HG02623 (cell line): ENCODE data around the gene MAS1.

Experiments used
- ATAC-seq: cut with Tn5 transposase; IDR thresholded peaks from one replicate; pipeline ENCODE4 v1.9.1; 2021; ENCODE audit warnings: moderate library complexity; ENCODE audit not compliant: unreplicated experiment

MAS1 gene

GRCh38 chr6:159879856-159880255 is 10.9 kb upstream of the MAS1 start:
- ATAC-seq: no peak

GRCh38 chr6:159880412-159880975 is 10.3 kb upstream of the MAS1 start:
- ATAC-seq: no peak

- no peak for ATAC-seq
These were observed 6.1 kb upstream of the MAS1 start for GRCh38 chr6:159884720-159885119.

- no peak for ATAC-seq
These were observed 4.5 kb upstream of the MAS1 start for GRCh38 chr6:159886270-159886669.

GRCh38 chr6:159887146-159887545 is 3.6 kb upstream of the MAS1 start:
- ATAC-seq: no peak

- no peak for ATAC-seq
These were observed 3.0 kb upstream of the MAS1 start for GRCh38 chr6:159887761-159888160.

GRCh38 chr6:159890201-159890600 is 587 bp upstream of the MAS1 start:
- ATAC-seq: no peak

- no peak for ATAC-seq
These were observed 1.3 kb downstream of the MAS1 start for GRCh38 chr6:159892053-159892452.

- no peak for ATAC-seq
These were observed 2.3 kb downstream of the MAS1 start for GRCh38 chr6:159893064-159893463.

GRCh38 chr6:159894991-159895390 is 4.2 kb downstream of the MAS1 start:
- no peak for ATAC-seq

GRCh38 chr6:159897603-159898002 is 6.8 kb downstream of the MAS1 start:
- ATAC-seq: no peak

- ATAC-seq: no peak
These were observed 7.7 kb downstream of the MAS1 start for GRCh38 chr6:159898519-159898918.

- ATAC-seq: no peak
These were observed 9.4 kb downstream of the MAS1 start for GRCh38 chr6:159899994-159900745.

- ATAC-seq: no peak
These were observed 11.8 kb downstream of the MAS1 start for GRCh38 chr6:159902620-159903019.

GRCh38 chr6:159904497-159904911 is 13.7 kb downstream of the MAS1 start:
- peak; percentile 53 for ATAC-seq

GRCh38 chr6:159906400-159906799 is 15.6 kb downstream of the MAS1 start:
- no peak for ATAC-seq

GRCh38 chr6:159908535-159908934 is 17.7 kb downstream of the MAS1 start:
- ATAC-seq: no peak

GRCh38 chr6:159908979-159909378 is 18.2 kb downstream of the MAS1 start:
- no peak for ATAC-seq

GRCh38 chr6:159910342-159910741 is 19.6 kb downstream of the MAS1 start:
- ATAC-seq: no peak

GRCh38 chr6:159913375-159913774 is 22.6 kb downstream of the MAS1 start:
- ATAC-seq: no peak

GRCh38 chr6:159913862-159914564 is 23.2 kb downstream of the MAS1 start:
- no peak for ATAC-seq

GRCh38 chr6:159914565-159914923 is 23.8 kb downstream of the MAS1 start:
- no peak for ATAC-seq
